Hepatocyte (in vitro differentiated cells): ENCODE results near the gene CSMD2. TPM values are rescaled to one million over a fixed set of nuclear protein-coding genes. Genes with fewer than 3 reads are reported as not detected.

Experiments used
- DNase-seq: peaks from one replicate; pipeline ENCODE4 v3.0.0-alpha.2; 2016; ENCODE audit warnings: low spot score
- H2AFZ ChIP-seq: fragments of 200-600 bp; sonication (generic); 2 replicates; pipeline ENCODE4 v1.6.0; 2016; ENCODE audit warnings: antibody characterized with exemption, mild to moderate bottlenecking
- H3K27ac ChIP-seq: fragments of 200-600 bp; sonication (generic); 2 replicates; pipeline ENCODE4 v1.5.1; 2016; ENCODE audit warnings: mild to moderate bottlenecking
- H3K27me3 ChIP-seq: fragments of 200-600 bp; sonication (generic); 2 replicates; pipeline ENCODE4 v1.6.1; 2016
- H3K36me3 ChIP-seq: fragments of 200-600 bp; sonication (generic); replicated peaks from 2 replicates; pipeline ENCODE4 v1.5.1; 2016; ENCODE audit warnings: low read depth; ENCODE audit not compliant: insufficient read depth
- H3K4me1 ChIP-seq: fragments of 200-600 bp; sonication (generic); 2 replicates; pipeline ENCODE4 v1.5.1; 2016; ENCODE audit warnings: mild to moderate bottlenecking, moderate library complexity; ENCODE audit not compliant: insufficient read depth
- H3K4me2 ChIP-seq: fragments of 200-600 bp; sonication (generic); 2 replicates; pipeline ENCODE4 v1.6.0; 2016
- H3K4me3 ChIP-seq: fragments of 200-600 bp; sonication (generic); 2 replicates; pipeline ENCODE4 v1.5.1; 2016; ENCODE audit warnings: mild to moderate bottlenecking
- H3K79me2 ChIP-seq: fragments of 200-600 bp; sonication (generic); 2 replicates; pipeline ENCODE4 v1.6.0; 2017; ENCODE audit warnings: mild to moderate bottlenecking
- H3K9me2 ChIP-seq: fragments of 200-600 bp; sonication (generic); replicated peaks from 2 replicates; pipeline ENCODE4 v1.6.0; 2017; ENCODE audit warnings: mild to moderate bottlenecking; ENCODE audit not compliant: insufficient read depth
- H3K9me3 ChIP-seq: fragments of 200-600 bp; sonication (generic); 2 replicates; pipeline ENCODE4 v1.5.1; 2016; ENCODE audit warnings: low read depth, mild to moderate bottlenecking
- H4K20me1 ChIP-seq: fragments of 200-600 bp; sonication (generic); 2 replicates; pipeline ENCODE4 v1.6.0; 2016; ENCODE audit warnings: mild to moderate bottlenecking; ENCODE audit not compliant: insufficient read depth, poor library complexity, severe bottlenecking
- CTCF ChIP-seq: fragments of 200-600 bp; sonication (generic); IDR thresholded peaks from 2 replicates; pipeline ENCODE4 v1.5.1; 2016; ENCODE audit warnings: antibody characterized with exemption, mild to moderate bottlenecking; ENCODE audit not compliant: poor library complexity
- EZH2 ChIP-seq: fragments of 200-600 bp; sonication (generic); IDR thresholded peaks from 2 replicates; pipeline ENCODE4 v1.6.1; 2016; ENCODE audit warnings: antibody characterized with exemption, mild to moderate bottlenecking, borderline replicate concordance
- EZH2phosphoT487 ChIP-seq: fragments of 200-600 bp; sonication (generic); IDR thresholded peaks from one replicate; pipeline ENCODE4 v1.6.1; 2018; ENCODE audit warnings: antibody characterized with exemption, mild to moderate bottlenecking, low read depth, moderate library complexity; ENCODE audit not compliant: unreplicated experiment, severe bottlenecking
- WGBS: methylation state at CpG from one replicate; pipeline ENCODE4 v1.1.6; 2016; ENCODE audit warnings: low lambda C conversion rate; ENCODE audit errors: missing lambda C conversion rate; 5-methylcytosine and 5-hydroxymethylcytosine counted together
- polyA plus RNA-seq: library from polyadenylated mRNA; unstranded; fragments of >200 nt; fragmentation: Nextera tagmentation; extraction: Ambion mirVana; gene quantifications from 2 replicates; pipeline ENCODE4 v1.2.1, GENCODE V29; 2016
- total RNA-seq: library from RNA; depleted of rRNA; stranded (reverse); fragments of >200 nt; gene quantifications from 2 replicates; pipeline ENCODE4 v1.2.3, GENCODE V29; 2014

The CSMD2 gene
- total and polyA plus RNA-seq, 2 experiments from 2014 or later, result 0.10 to 0.37 TPM

- H3K27ac ChIP-seq, result no peak overlapping the region
Observed at GRCh38 chr1:33578557-33579448, 586.2 kb downstream of the CSMD2 start.

GRCh38 chr1:33577663-33578062 is 587.4 kb downstream of the CSMD2 start:
- Histone ChIP-seq H2AFZ (no peak overlapping the region), H3K4me2 (no peak overlapping the region), H3K79me2 (no peaks in the 10 kb centered on the region), H3K9me3 (no peaks in the 10 kb centered on the region), H3K27me3 (no peaks in the 10 kb centered on the region), H3K27ac (no peak overlapping the region), H3K9me2 (no peaks in the 10 kb centered on the region), H3K4me3 (no peak overlapping the region), H3K4me1 (no peaks in the 10 kb centered on the region), H3K36me3 (no peaks in the 10 kb centered on the region), H4K20me1 (no peaks in the 10 kb centered on the region)
- no peak for DNase-seq
- TF ChIP-seq CTCF (no peak), EZH2 (no peak), EZH2phosphoT487 (no peak)
- WGBS, result 89% methylated on average over 9 of the region's 9 CpGs

More at GRCh38 chr1:33578557-33579448, 586.2 kb downstream of the CSMD2 start:
- Histone ChIP-seq H3K4me1 (no peaks in the 10 kb centered on the region), H3K79me2 (no peaks in the 10 kb centered on the region), H3K9me2 (no peaks in the 10 kb centered on the region), H3K27me3 (no peaks in the 10 kb centered on the region), H3K4me2 (no peak overlapping the region), H3K4me3 (no peak overlapping the region), H2AFZ (no peak overlapping the region), H3K9me3 (no peaks in the 10 kb centered on the region), H3K36me3 (no peaks in the 10 kb centered on the region), H4K20me1 (no peaks in the 10 kb centered on the region)
- TF ChIP-seq EZH2 (no peak), EZH2phosphoT487 (no peak), CTCF (no peak)
- no peak for DNase-seq
- WGBS, result 80% methylated on average over 16 of the region's 16 CpGs

GRCh38 chr1:33576821-33577599 is 588.0 kb downstream of the CSMD2 start:
- Histone ChIP-seq H3K27me3 (no peaks in the 10 kb centered on the region), H3K36me3 (no peaks in the 10 kb centered on the region), H4K20me1 (no peaks in the 10 kb centered on the region), H3K27ac (no peak overlapping the region), H3K9me3 (no peaks in the 10 kb centered on the region), H3K4me3 (no peak overlapping the region), H3K79me2 (no peaks in the 10 kb centered on the region), H3K9me2 (no peaks in the 10 kb centered on the region), H2AFZ (no peak overlapping the region), H3K4me2 (no peak overlapping the region), H3K4me1 (no peaks in the 10 kb centered on the region)
- 89% methylated on average over 11 of the region's 11 CpGs for WGBS
- no peak for DNase-seq
- no peak for TF ChIP-seq CTCF
- TF ChIP-seq EZH2, result no peak
- no peak for TF ChIP-seq EZH2phosphoT487
